Stimulated activated CD8-positive, alpha-beta memory T cell treated with anti-CD3 and anti-CD28 coated beads, Interleukin-15, amount 100 ng/mL, for 48 hours (primary cell): ENCODE measurements around the gene CNNM1.

ENCODE experiments used
- DNase-seq, 2 donors: peaks; one replicate each; pipeline ENCODE4 v3.0.0-alpha.2; 2020; ENCODE audit warnings: low read depth in 2 of 2

Gene CNNM1

DNA sequence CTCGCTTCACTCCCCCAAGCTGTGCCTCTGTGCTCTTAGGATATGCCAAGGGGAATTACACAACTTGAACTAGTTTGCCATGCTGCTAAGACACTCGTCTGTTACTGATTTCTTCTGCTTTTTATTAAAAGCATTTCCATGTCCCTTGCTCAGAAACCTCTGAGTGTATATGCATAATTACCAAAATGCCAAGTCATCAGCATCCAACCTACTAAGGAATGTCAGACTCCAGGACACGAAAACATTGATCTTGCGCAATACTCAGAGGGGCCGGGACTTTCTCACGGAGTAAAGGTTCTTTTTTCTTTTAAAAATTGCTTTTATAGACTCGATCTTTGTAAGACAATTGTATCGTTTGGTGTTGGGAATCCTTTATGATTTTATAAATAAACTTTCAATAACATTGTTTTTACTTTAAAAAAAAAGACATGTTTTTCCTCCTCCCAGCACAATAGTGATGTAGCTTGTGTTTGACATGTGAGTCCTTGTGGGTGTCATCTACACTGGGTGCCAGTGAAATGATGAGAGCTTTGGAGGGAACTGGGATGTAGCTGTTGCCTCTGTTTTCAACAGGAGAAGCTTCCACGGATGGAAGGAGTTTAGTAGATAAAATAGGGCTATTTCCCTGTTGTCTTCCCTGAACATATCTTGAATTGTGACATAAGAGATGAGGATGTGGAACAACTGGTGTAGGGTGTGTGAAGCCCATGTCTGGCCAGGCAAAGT is 43.6 kb downstream of the CNNM1 start:
- DNase-seq: no peak

DNA sequence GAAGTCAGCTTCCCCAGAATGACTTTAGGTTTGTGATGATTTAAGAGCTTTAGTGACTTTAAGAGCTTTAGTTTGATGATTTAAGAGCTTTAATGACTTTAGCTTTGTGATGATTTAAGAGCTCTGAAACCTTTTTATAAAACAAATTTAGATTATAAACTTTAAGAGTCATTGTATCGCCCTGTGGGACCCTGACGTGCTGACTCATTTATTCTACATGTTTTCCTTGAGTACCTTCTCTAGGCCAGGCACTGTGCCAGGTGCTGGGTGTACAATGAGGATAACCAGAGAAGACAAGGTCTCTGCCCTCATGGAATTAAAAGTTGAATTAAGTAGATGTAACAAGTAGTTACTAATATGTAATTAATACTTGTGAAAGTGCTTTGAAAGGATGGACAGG is 45.4 kb downstream of the CNNM1 start:
- DNase-seq: no peak

DNA sequence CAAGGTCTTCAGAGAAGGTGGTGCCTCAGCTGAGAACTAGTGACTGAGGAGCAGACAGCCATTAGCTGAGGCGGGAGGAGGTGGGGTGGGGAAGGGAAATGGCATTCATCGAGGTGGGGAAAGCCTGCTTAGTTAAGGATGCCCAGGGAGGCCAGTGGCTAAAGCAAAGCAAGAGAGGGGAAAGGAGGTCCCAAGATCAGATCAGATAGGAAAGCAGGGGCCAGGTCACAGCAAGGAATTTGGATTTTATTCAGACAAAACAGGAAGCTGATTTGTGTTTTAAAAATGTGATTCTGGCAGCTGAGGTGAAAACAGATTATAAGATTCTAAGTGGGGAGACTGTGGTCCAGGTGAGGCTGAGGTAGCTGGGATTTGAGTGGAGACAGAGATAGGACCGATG is 45.8 kb downstream of the CNNM1 start:
- DNase-seq: no peak

- no peak for DNase-seq
Observed at GRCh38 chr10:99375426-99375825, 46.3 kb downstream of the CNNM1 start.

- DNase-seq: no peak
Observed at GRCh38 chr10:99382176-99382575, 53.0 kb downstream of the CNNM1 start.

GRCh38 chr10:99387071-99387470 is 57.9 kb downstream of the CNNM1 start:
- no peak for DNase-seq

- no peak for DNase-seq
Observed at GRCh38 chr10:99387541-99387940, 58.4 kb downstream of the CNNM1 start.

GRCh38 chr10:99389729-99390480 is 60.7 kb downstream of the CNNM1 start:
- no peak for DNase-seq

GRCh38 chr10:99391346-99391745 is 62.2 kb downstream of the CNNM1 start:
- DNase-seq: no peak

- DNase-seq: no peak
Observed at GRCh38 chr10:99393036-99393435, 63.9 kb downstream of the CNNM1 start.

GRCh38 chr10:99393683-99394082 is 64.5 kb downstream of the CNNM1 start:
- no peak for DNase-seq

DNA sequence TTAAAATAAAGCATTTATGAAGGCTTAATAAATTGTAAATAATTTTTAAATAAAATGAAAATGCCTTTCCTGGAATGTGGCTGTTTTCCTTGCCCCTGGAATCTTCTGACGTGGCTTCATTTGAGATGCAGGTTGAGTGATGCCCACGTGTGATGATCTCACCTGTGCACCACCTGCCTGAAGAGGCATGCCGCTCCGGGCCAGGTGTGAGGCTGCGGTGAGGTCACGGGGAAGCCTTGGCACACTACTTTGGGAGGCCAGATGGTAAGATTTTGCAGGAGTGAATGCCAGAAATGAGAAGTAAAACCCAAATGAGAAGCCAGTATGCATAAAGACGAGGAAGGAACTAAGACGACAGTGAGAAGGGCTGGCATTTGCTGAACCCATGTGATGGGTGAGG is 65.1 kb downstream of the CNNM1 start:
- no peak for DNase-seq

DNA sequence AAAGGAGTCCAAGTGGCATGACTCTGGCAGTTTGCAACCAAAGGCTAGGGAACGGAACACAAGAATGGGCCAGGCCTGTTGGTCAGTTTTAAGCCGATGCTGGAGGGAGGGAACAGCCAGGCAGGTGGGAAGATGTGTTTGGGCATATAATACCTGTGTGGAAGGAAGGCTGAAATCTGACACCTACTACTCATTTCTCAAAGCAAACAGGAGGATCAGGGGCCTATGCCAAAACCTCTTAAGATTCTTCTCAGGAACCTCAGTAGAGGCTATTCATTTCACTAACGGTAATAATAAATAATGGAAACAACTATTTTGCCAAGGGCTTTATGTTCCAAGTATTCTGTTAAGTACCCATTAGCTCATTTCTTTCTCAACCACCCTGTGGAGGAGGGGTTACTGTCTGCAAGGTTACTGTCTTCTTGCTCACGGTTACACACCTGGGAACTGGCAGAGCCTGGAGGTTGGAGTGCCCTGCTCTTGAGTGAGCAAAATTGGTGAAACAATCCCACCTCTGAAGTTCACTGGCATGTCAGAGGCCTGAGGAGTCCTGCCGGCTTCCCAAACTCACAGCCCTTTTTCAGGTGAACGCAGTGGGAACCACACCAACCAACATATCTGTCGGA is 65.7 kb downstream of the CNNM1 start:
- no peak for DNase-seq

GRCh38 chr10:99395750-99396445 is 66.7 kb downstream of the CNNM1 start:
- DNase-seq: no peak

DNA sequence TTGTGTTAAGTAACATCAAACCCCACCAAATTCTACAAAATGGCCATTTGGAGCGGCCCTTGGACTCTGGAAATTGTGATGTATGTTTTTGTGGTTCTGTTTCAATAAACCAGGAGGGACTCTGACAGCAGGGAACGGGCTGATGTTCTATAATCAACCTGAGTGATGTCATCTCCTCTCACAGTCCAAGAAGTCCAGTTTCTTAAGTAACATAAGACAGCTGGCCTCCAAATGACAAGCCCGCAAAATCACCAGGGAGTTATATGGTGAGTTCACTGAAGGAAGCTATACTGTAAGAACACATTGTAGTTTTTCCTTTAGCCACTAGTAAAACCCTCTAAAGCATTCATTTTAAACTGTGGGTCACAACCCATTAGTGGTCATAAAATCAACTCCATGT is 67.3 kb downstream of the CNNM1 start:
- DNase-seq: no peak

DNA sequence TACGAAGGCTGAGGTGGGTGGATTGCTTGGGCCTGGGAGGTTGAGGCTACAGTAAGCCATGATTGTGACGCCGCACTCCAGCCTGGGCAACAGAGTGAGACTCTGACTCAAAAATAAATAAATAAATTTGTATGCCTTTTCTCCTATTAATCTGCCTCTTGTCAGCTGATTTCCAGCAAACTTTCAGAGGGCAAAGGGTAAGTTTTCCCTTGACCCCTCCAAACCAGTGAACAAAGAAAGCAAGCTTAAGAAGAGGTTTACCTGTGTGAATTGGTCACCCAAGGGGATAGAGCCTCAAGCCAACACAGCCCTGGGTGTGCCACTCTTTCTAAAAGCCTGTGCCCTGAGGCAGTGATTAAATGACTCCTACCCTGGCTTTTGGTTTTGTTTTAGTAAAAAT is 70.5 kb downstream of the CNNM1 start:
- DNase-seq: no peak

DNA sequence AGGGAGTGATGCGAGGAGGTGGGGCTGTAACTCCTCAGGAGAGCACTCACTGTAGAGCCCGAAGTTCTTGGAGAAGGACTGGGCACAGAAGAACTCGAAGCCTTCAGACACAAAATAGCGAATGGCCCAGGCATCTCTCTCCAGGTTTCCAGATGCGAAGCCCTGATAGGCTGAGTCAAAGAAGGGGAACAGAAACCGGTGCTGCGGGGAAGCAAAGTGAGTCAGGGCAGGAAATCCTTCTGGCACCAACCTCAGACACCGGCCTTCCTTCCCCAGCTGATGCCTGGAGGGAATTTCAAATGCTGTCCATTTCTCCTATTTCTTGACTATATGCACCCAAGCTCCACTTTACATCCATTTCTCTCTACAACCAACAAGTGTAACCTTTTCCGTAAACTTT is 74.5 kb downstream of the CNNM1 start:
- DNase-seq: no peak

- no peak for DNase-seq
Observed at GRCh38 chr10:99406149-99406548, 77.0 kb downstream of the CNNM1 start.

GRCh38 chr10:99410146-99410545 is 81.0 kb downstream of the CNNM1 start:
- no peak for DNase-seq

DNA sequence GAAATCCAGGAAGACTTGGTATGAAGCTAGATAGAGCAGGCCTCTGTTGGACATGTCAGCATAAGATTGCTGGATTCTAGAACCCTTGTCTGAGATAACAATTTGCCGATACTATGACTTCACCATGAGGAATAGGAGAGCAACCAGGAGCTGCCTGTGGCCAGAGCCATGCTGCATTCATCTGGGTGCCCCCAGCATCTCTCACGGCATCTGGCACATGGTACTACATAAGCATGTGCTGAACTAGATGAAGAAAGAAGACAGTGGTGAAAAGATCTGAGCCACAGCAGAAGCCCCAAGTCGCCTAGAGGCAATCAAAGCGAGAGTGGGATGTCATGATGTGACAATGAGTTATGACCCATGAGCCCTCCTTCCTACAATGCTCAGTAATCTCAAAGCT is 81.7 kb downstream of the CNNM1 start:
- DNase-seq: no peak

DNA sequence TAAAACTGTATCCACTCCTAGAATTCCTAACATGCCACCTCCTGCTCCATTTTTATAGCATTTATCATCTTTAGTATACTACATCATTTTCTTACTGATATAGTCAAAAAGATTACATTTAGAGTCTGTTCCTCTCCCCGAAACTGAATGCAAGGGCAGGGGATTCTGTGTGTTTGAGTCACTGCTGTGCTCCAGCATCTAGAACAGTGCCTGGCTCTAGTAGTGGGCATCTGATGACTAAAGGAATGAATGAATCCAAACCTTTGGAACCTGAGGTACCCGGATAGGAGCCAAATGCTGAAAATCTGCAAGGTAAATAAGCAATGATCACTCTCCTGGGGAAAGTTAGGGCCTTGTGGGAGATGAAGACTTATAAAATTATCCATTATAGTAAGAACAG is 82.4 kb downstream of the CNNM1 start:
- no peak for DNase-seq

- DNase-seq: no peak
Observed at GRCh38 chr10:99412099-99412498, 82.9 kb downstream of the CNNM1 start.
